Activated CD8-positive, alpha-beta T cell treated with anti-CD3 and anti-CD28 coated beads for 36 hours (primary cell): ENCODE data around the gene MIOX. TPM values are rescaled to one million over a fixed set of nuclear protein-coding genes. Genes with fewer than 3 reads are reported as not detected.

Experiments used
- ATAC-seq: fragments of 200-7000 bp; cut with Tn5 transposase; one replicate; pipeline ENCODE4 v1.10.0; 2021; ENCODE audit warnings: mild to moderate bottlenecking, moderate library complexity
- CTCF ChIA-PET: fragments of 350-600 bp; sonication (Branson Sonifier 250); formaldehyde crosslinking; loops from one replicate; lab custom pipeline; 2021; ENCODE audit warnings: antibody characterized with exemption; lab: Charles Lee
- POLR2A ChIA-PET: fragments of 350-600 bp; sonication (Branson Sonifier 250); formaldehyde crosslinking; loops from one replicate; lab custom pipeline; 2021; ENCODE audit warnings: antibody characterized with exemption; lab: Charles Lee
- DNase-seq: peaks from one replicate; pipeline ENCODE4 v3.0.0-alpha.2; 2020
- H3K27ac Mint-ChIP-seq: one replicate; pipeline ENCODE4 v1.8.0; 2021; ENCODE audit warnings: mild to moderate bottlenecking, mixed read lengths
- H3K27me3 Mint-ChIP-seq: one replicate; pipeline ENCODE4 v1.8.0; 2021; ENCODE audit warnings: mixed read lengths
- H3K36me3 Mint-ChIP-seq: one replicate; pipeline ENCODE4 v1.8.0; 2021; ENCODE audit warnings: low read depth, mixed read lengths
- H3K4me1 Mint-ChIP-seq: one replicate; pipeline ENCODE4 v1.8.0; 2021; ENCODE audit warnings: low read depth, mixed read lengths
- H3K4me3 Mint-ChIP-seq: one replicate; pipeline ENCODE4 v1.8.0; 2021; ENCODE audit warnings: mild to moderate bottlenecking, moderate library complexity, mixed read lengths
- H3K9me3 Mint-ChIP-seq: one replicate; pipeline ENCODE4 v1.8.0; 2021; ENCODE audit warnings: mixed read lengths
- CTCF ChIP-seq: fragments of 200-600 bp; IDR thresholded peaks from one replicate; pipeline ENCODE4 v1.8.0; 2022; ENCODE audit warnings: antibody characterized with exemption, mild to moderate bottlenecking
- intact Hi-C: fragments of 100-400 bp; cut with micrococcal nuclease; formaldehyde crosslinking; loops from one replicate; pipeline ENCODE4 v1.10.0; 2022
- total RNA-seq, 2 experiments: library from RNA; stranded (reverse); gene quantifications; one replicate each; pipeline ENCODE4 v1.2.3, GENCODE V29; 2021

MIOX gene
- total RNA-seq, 2 experiments from 2014 or later, result 0.29 TPM; not detected in 1

- H3K27me3 Mint-ChIP-seq, result no peaks in the 10 kb centered on the region
- peak overlapping the region; percentile 70 for H3K4me3 Mint-ChIP-seq
- ChIA-PET CTCF (interaction anchor here (0.9 to 3.9 kb wide), 7 partner anchors 11 to 149 kb away, joined by 3 to 15 read pairs (median 7); partner anchors contain the start of gene SCO2), POLR2A (interaction anchor here (2.7 to 3.8 kb wide), 2 partner anchors 32 to 53 kb away, joined by 8 to 21 read pairs; partner anchors contain the start of gene SCO2)
- ATAC-seq (no peak), DNase-seq (no peak)
- H3K9me3 Mint-ChIP-seq, result no peaks in the 10 kb centered on the region
- H3K4me1 Mint-ChIP-seq, result peaks cover 69% of the 10 kb centered on the region
- peaks cover 5% of the 10 kb centered on the region for H3K36me3 Mint-ChIP-seq
- peak overlapping the region; percentile 95 for H3K27ac Mint-ChIP-seq
- no peak for TF ChIP-seq CTCF
- intact Hi-C loops, result no loop called here
Measured at GRCh38 chr22:50471962-50472361, 14.7 kb upstream of the MIOX start.

- ATAC-seq, result peak; percentile 25
- ChIA-PET CTCF (interaction anchor here (0.7 to 3.9 kb wide), 13 partner anchors 14 to 148 kb away, joined by 3 to 15 read pairs (median 5); partner anchors contain the start of gene SCO2), POLR2A (interaction anchor here (0.8 to 3.8 kb wide), 10 partner anchors 11 to 281 kb away, joined by 3 to 21 read pairs (median 5); partner anchors contain the start of genes LMF2, NCAPH2 and SCO2)
- intact Hi-C loops, result no loop called here
- Mint-ChIP-seq H3K27ac (peak overlapping the region; percentile 95), H3K4me1 (peaks cover 62% of the 10 kb centered on the region), H3K36me3 (peaks cover 5% of the 10 kb centered on the region), H3K9me3 (no peaks in the 10 kb centered on the region), H3K4me3 (peak overlapping the region; percentile 99), H3K27me3 (no peaks in the 10 kb centered on the region)
- peak; percentile 57 for TF ChIP-seq CTCF
- peak; percentile 72 for DNase-seq
Measured at GRCh38 chr22:50473088-50473487, 13.6 kb upstream of the MIOX start.

- TF ChIP-seq CTCF, result no peak
- Mint-ChIP-seq H3K36me3 (peaks cover 1% of the 10 kb centered on the region), H3K27ac (peak overlapping the region; percentile 95), H3K4me3 (peak overlapping the region; percentile 99), H3K4me1 (peaks cover 53% of the 10 kb centered on the region), H3K27me3 (no peaks in the 10 kb centered on the region), H3K9me3 (no peaks in the 10 kb centered on the region)
- ATAC-seq (peak; percentile 18), DNase-seq (peak; percentile 85)
- ChIA-PET POLR2A (interaction anchor here (0.8 to 3.8 kb wide), 11 partner anchors 10 to 282 kb away, joined by 3 to 21 read pairs (median 5); partner anchors contain the start of genes LMF2, NCAPH2 and SCO2), CTCF (interaction anchor here (0.9 to 3.9 kb wide), 11 partner anchors 15 to 147 kb away, joined by 3 to 15 read pairs (median 5); partner anchors contain the start of gene SCO2)
- intact Hi-C loops, result no loop called here
Measured at GRCh38 chr22:50473855-50474671, 12.6 kb upstream of the MIOX start.

- H3K9me3 Mint-ChIP-seq, result no peaks in the 10 kb centered on the region
- peak within 1 kb of the TSS; percentile 99 for H3K4me3 Mint-ChIP-seq
- ChIA-PET CTCF (interaction anchor here (0.5 to 3.9 kb wide), 3 partner anchors 51 to 146 kb away, joined by 3 to 15 read pairs (median 13); partner anchors contain the start of gene SCO2), POLR2A (interaction anchor here (0.6 to 3.8 kb wide), 3 partner anchors 35 to 77 kb away, joined by 3 to 21 read pairs (median 8); partner anchors contain the start of gene SCO2)
- H3K36me3 Mint-ChIP-seq, result peaks cover 1% of the 10 kb centered on the region
- H3K27ac Mint-ChIP-seq, result peak within 1 kb of the TSS; percentile 95
- intact Hi-C loops, result no loop called here
- ATAC-seq, result peak; percentile 76
- no peak for TF ChIP-seq CTCF
- H3K27me3 Mint-ChIP-seq, result peaks cover 2% of the 10 kb centered on the region
- peaks cover 46% of the 10 kb centered on the region for H3K4me1 Mint-ChIP-seq
- peak; percentile 91 for DNase-seq
Measured at GRCh38 chr22:50474710-50475651, 11.7 kb upstream of the MIOX start, which contains the start of gene SBF1. Gene SBF1 (minus strand): TSS chr22:50475035. CDS start chr22:50474840, 195 bp downstream.
